K562 (cell line): Measurements from ENCODE around the gene RPL27A.

ENCODE experiments used
- PRPF4 ChIP-seq: fragments of 200-400 bp; formaldehyde crosslinking; IDR thresholded peaks from one replicate; pipeline ENCODE4 v1.6.1; 2017; ENCODE audit warnings: low read length, low read depth, mild to moderate bottlenecking; ENCODE audit not compliant: insufficient read depth, poor library complexity, severe bottlenecking
- SREBF2 ChIP-seq: sonication (generic); formaldehyde crosslinking; IDR thresholded peaks from 2 replicates; pipeline ENCODE4 v1.4.0; 2020; ENCODE audit warnings: mild to moderate bottlenecking, missing genetic modification reagents

- TF ChIP-seq PRPF4 (no peak), SREBF2 (no peak)
Measured at GRCh38 chr11:8732748-8733241, 50.2 kb downstream of the RPL27A start.
